Mucosa of descending colon (tissue), 3 donors: ENCODE data around the gene DDHD1. TPM values are rescaled to one million over a fixed set of nuclear protein-coding genes. Genes with fewer than 3 reads are reported as not detected.
"Not testable (repeated sequence)": the region's sequence is repeated elsewhere in the genome, so short reads cannot be mapped to it uniquely, and the experiment has no call there.

Experiments
- ATAC-seq: fragments of 200-7000 bp; cut with Tn5 transposase; one replicate; pipeline ENCODE4 v1.9.1; 2020; ENCODE audit warnings: mild to moderate bottlenecking, moderate library complexity
- DNase-seq, 3 donors: peaks; one replicate each; pipeline ENCODE4 v3.0.0-alpha.2; 2020
- H3K36me3 ChIP-seq: fragments of 200-600 bp; one replicate; pipeline ENCODE4 v1.8.0; 2021; ENCODE audit warnings: low read depth, mild to moderate bottlenecking
- H3K4me1 ChIP-seq: fragments of 200-600 bp; one replicate; pipeline ENCODE4 v1.8.0; 2021; ENCODE audit warnings: low read depth, mild to moderate bottlenecking
- H3K4me3 ChIP-seq: fragments of 200-600 bp; one replicate; pipeline ENCODE4 v1.8.0; 2021; ENCODE audit warnings: mild to moderate bottlenecking
- H3K9me3 ChIP-seq: fragments of 200-600 bp; one replicate; pipeline ENCODE4 v1.8.0; 2021; ENCODE audit warnings: mild to moderate bottlenecking
- CTCF ChIP-seq: fragments of 200-600 bp; IDR thresholded peaks from one replicate; pipeline ENCODE4 v1.8.0; 2022; ENCODE audit warnings: antibody characterized with exemption, mild to moderate bottlenecking
- intact Hi-C, 2 donors: fragments of 100-400 bp; cut with DNase I in 1 of 2; cut with micrococcal nuclease in 1 of 2; formaldehyde crosslinking; loops; one replicate each; pipeline versions ENCODE4 v1.11.0 to v1.11.1; 2022; cut with DNase I, micrococcal nuclease
- total RNA-seq, 3 donors: library from RNA; stranded (reverse); fragmentation: NEBNext Ultra II Directional in 2 of 3; extraction: Animal tissue kit (Norgen Biotek cat#: 25700) in 2 of 3; gene quantifications; one replicate each; pipeline versions ENCODE4 v1.2.1 to v1.2.4, GENCODE V29; 2021 to 2023
- donor health status: DM: no; HTN: no; CAD: no; lungs with moderate emphysema.
- donor health status: DM: no; HTN: no; CAD: no.
- donor health status: DM: no; HTN: yes; CAD: no.

DDHD1 gene
- total RNA-seq, 3 donors from 2014 or later = 7.7 to 15.7 (median 8.2) TPM

GRCh38 chr14:53187921-53188463 lies 34.9 kb upstream of the DDHD1 start:
- Histone ChIP-seq H3K4me3 (no peak overlapping the region), H3K4me1 (no peaks in the 10 kb centered on the region), H3K36me3 (no peaks in the 10 kb centered on the region), H3K9me3 (no peaks in the 10 kb centered on the region)
- ATAC-seq (no peak), DNase-seq (no peak)
- TF ChIP-seq CTCF = no peak
- intact Hi-C loops = no loop called here

- intact Hi-C loops = no loop called here
- no peaks in the 10 kb centered on the region for H3K36me3 ChIP-seq
Measured at GRCh38 chr14:53186532-53186931, 33.4 kb upstream of the DDHD1 start.

GRCh38 chr14:53183611-53184010 lies 30.5 kb upstream of the DDHD1 start:
- no peak for ATAC-seq
- intact Hi-C loops = no loop called here
- no peaks in the 10 kb centered on the region for H3K36me3 ChIP-seq
- H3K4me1 ChIP-seq = no peaks in the 10 kb centered on the region
- no peaks in the 10 kb centered on the region for H3K9me3 ChIP-seq
- DNase-seq = no peak
- TF ChIP-seq CTCF = no peak
- H3K4me3 ChIP-seq = no peak overlapping the region

More at GRCh38 chr14:53186532-53186931, 33.4 kb upstream of the DDHD1 start:
- no peak for ATAC-seq
- no peak overlapping the region for H3K4me3 ChIP-seq
- no peaks in the 10 kb centered on the region for H3K4me1 ChIP-seq
- no peak for TF ChIP-seq CTCF
- H3K9me3 ChIP-seq = no peaks in the 10 kb centered on the region
- DNase-seq = no peak

- Histone ChIP-seq H3K9me3 (no peaks in the 10 kb centered on the region), H3K4me1 (no peaks in the 10 kb centered on the region), H3K36me3 (no peaks in the 10 kb centered on the region), H3K4me3 (no peak overlapping the region)
- intact Hi-C loops = no loop called here
- DNase-seq (no peak), ATAC-seq (no peak)
- TF ChIP-seq CTCF = no peak
Measured at GRCh38 chr14:53183056-53183455, 29.9 kb upstream of the DDHD1 start.

GRCh38 chr14:53181463-53182081 lies 28.4 kb upstream of the DDHD1 start:
- H3K9me3 ChIP-seq, intact Hi-C loops, H3K4me3 ChIP-seq, H3K36me3 ChIP-seq, H3K4me1 ChIP-seq, DNase-seq, ATAC-seq: not testable (repeated sequence)

GRCh38 chr14:53180272-53181221 lies 27.4 kb upstream of the DDHD1 start:
- H3K4me3 ChIP-seq = no peak overlapping the region
- H3K4me1 ChIP-seq = no peaks in the 10 kb centered on the region
- intact Hi-C loops = no loop called here
- peak in 1 of 3 donors; percentile 13 for DNase-seq
- H3K9me3 ChIP-seq = no peaks in the 10 kb centered on the region
- no peak for ATAC-seq
- TF ChIP-seq CTCF = no peak
- H3K36me3 ChIP-seq = no peaks in the 10 kb centered on the region

GRCh38 chr14:53179486-53180005 lies 26.4 kb upstream of the DDHD1 start:
- intact Hi-C loops, H3K36me3 ChIP-seq, H3K9me3 ChIP-seq, ATAC-seq, H3K4me3 ChIP-seq, H3K4me1 ChIP-seq, DNase-seq: not testable (repeated sequence)
